HG03108 (cell line): Measurements from ENCODE around the gene TAMALIN.
A peak's percentile ranks its signal among the peaks of the same experiment; 100 is the strongest.
"Not testable (repeated sequence)": the region's sequence is repeated elsewhere in the genome, so short reads cannot be mapped to it uniquely, and the experiment has no call there.

Source experiments
- ATAC-seq: cut with Tn5 transposase; IDR thresholded peaks from one replicate; pipeline ENCODE4 v1.9.1; 2021; ENCODE audit warnings: moderate library complexity; ENCODE audit not compliant: unreplicated experiment

TAMALIN gene

GRCh38 chr12:52006726-52007157, at the start of gene TAMALIN:
TSS of gene TAMALIN (plus strand) at chr12:52006946. CDS start at chr12:52007020, 74 bp downstream.
- no peak for ATAC-seq

- no peak for ATAC-seq
Observed at GRCh38 chr12:51958542-51958941, 48.2 kb upstream of the TAMALIN start.

GRCh38 chr12:51959211-51959610, 47.5 kb upstream of the TAMALIN start:
- no peak for ATAC-seq

GRCh38 chr12:51959921-51960320, 46.8 kb upstream of the TAMALIN start:
- ATAC-seq, result no peak

- no peak for ATAC-seq
Observed at GRCh38 chr12:51960488-51960887, 46.3 kb upstream of the TAMALIN start.

- no peak for ATAC-seq
Observed at GRCh38 chr12:51960890-51961289, 45.9 kb upstream of the TAMALIN start.

- ATAC-seq, result no peak
Observed at GRCh38 chr12:51961834-51962233, 44.9 kb upstream of the TAMALIN start.

- no peak for ATAC-seq
Observed at GRCh38 chr12:51962737-51963136, 44.0 kb upstream of the TAMALIN start.

GRCh38 chr12:51963477-51963876, 43.3 kb upstream of the TAMALIN start:
- ATAC-seq, result no peak

- ATAC-seq, result no peak
Observed at GRCh38 chr12:51969643-51970042, 37.1 kb upstream of the TAMALIN start.

- ATAC-seq, result peak; percentile 89
Observed at GRCh38 chr12:51970904-51971646, 35.7 kb upstream of the TAMALIN start.

- peak; percentile 26 for ATAC-seq
Observed at GRCh38 chr12:51971679-51972421, 34.9 kb upstream of the TAMALIN start.

- no peak for ATAC-seq
Observed at GRCh38 chr12:51972422-51972812, 34.3 kb upstream of the TAMALIN start.

- no peak for ATAC-seq
Observed at GRCh38 chr12:51972849-51973273, 33.9 kb upstream of the TAMALIN start.

GRCh38 chr12:51973560-51973959, 33.2 kb upstream of the TAMALIN start:
- no peak for ATAC-seq

GRCh38 chr12:51974646-51975045, 32.1 kb upstream of the TAMALIN start:
- no peak for ATAC-seq

GRCh38 chr12:51975196-51975595, 31.6 kb upstream of the TAMALIN start:
- ATAC-seq, result no peak

GRCh38 chr12:51976376-51977160, 30.2 kb upstream of the TAMALIN start:
- ATAC-seq, result no peak

- no peak for ATAC-seq
Observed at GRCh38 chr12:51977320-51977753, 29.4 kb upstream of the TAMALIN start.

- not testable (repeated sequence) for ATAC-seq
Observed at GRCh38 chr12:51979306-51979705, 27.4 kb upstream of the TAMALIN start.

GRCh38 chr12:51980051-51980808, 26.5 kb upstream of the TAMALIN start:
- peak; percentile 60 for ATAC-seq
